Measurements from ENCODE around the gene VAV3.

The VAV3 gene

GRCh38 chr1:107941123-107941522 is 23.9 kb downstream of the VAV3 start:
- TF ChIP-seq CTCF (IDR thresholded peaks at IDR 0.05; ENCODE audit: control extremely low read depth, extremely low read depth, low read depth, missing control alignments): no peak
- ChIA-PET CTCF (no interaction called here), POLR2A (no interaction called here)

DNA sequence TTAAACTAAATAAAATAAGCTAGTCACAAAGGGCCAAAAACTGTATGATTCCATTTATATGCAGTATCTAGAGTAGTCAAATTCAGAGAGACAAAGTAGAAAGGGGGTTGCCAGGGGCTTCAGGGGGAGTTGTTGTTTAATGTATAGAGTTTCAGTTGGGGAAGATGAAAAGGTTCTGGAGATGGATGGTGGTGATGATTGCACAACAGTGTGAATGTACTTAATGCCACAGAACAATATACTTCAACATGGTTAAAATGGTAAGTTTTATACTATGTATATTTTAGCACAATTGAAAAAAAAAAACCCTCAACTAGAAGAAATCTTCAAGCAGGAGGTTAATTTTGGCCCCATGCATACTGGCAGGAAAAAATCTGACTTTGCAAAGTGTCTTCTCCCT is 24.3 kb downstream of the VAV3 start:
- POLR2A ChIA-PET: no interaction called here
- no peak for DNase-seq (ENCODE audit: extremely low spot score)
- TF ChIP-seq CTCF (IDR thresholded peaks at IDR 0.05; ENCODE audit: control extremely low read depth, extremely low read depth, low read depth, missing control alignments): no peak
- CTCF ChIA-PET: interaction anchor here (0.8 to 1.3 kb wide), 4 partner anchors 8 to 158 kb away, joined by 3 to 7 read pairs (median 3); no protein-coding TSS in a partner anchor

More at GRCh38 chr1:107941123-107941522, 23.9 kb downstream of the VAV3 start:
- DNase-seq (ENCODE audit: extremely low spot score): no peak

DNA sequence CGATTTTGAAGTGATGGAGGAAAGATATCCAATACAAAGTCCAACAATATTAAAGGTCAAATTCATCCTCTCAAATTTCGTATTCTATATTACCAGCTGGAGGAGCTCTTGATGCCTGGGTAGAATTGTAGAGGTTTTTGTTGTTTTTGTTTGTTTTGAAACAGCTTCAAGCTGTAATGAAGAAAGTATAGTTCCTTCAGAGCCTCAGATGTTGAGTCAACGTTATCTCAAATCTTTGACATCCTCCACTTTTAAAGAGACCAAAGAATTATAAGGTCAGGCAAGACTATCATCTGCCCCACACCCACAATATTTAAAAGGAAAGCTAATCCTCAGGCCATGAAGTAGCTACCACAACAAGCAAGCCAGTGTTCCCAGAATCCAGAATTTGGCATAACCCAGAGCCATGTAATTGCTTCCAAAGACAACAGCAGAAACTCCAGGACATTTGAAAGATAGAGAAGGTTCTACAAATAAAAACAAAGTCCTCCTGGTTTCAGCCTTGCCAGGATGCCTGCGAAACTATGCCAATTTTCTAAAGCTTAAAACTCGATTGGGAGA is 24.9 kb downstream of the VAV3 start:
- POLR2A ChIA-PET: no interaction called here
- CTCF ChIA-PET: interaction anchor here (0.8 to 1.3 kb wide), 4 partner anchors 9 to 158 kb away, joined by 3 to 7 read pairs (median 3); no protein-coding TSS in a partner anchor
- no peak for TF ChIP-seq CTCF (IDR thresholded peaks at IDR 0.05; ENCODE audit: control extremely low read depth, extremely low read depth, low read depth, missing control alignments)
- DNase-seq (ENCODE audit: extremely low spot score): no peak

DNA sequence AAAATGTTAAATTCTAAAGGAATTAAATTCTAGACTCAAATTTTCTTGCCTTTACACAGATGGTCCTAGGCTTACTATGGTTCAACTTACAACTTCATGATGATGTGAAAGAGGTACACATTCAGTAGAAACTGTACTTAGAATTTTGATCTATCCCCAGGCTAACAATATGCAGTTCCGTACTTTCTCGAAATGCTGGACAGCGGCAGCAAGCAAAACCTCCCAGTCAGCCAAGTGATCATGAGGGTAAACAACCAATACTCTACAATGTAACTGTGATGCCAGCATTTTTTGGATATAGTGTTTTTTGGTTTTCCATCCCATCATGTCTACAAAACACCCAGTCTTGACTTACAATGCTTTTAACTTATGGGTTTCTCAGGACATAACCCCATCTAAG is 25.7 kb downstream of the VAV3 start:
- ChIA-PET CTCF (no interaction called here), POLR2A (no interaction called here)
- no peak for DNase-seq (ENCODE audit: extremely low spot score)
- TF ChIP-seq CTCF (IDR thresholded peaks at IDR 0.05; ENCODE audit: control extremely low read depth, extremely low read depth, low read depth, missing control alignments): no peak

- ChIA-PET POLR2A (no interaction called here), CTCF (interaction anchor here (1.2 kb wide), 1 partner anchor 8 kb away, joined by 4 read pairs; no protein-coding TSS in a partner anchor)
- TF ChIP-seq CTCF (IDR thresholded peaks at IDR 0.05; ENCODE audit: control extremely low read depth, extremely low read depth, low read depth, missing control alignments): no peak
- DNase-seq (ENCODE audit: extremely low spot score): peak; percentile 20
Observed at GRCh38 chr1:107936498-107937481, 28.2 kb downstream of the VAV3 start.

GRCh38 chr1:107935396-107936064 is 29.4 kb downstream of the VAV3 start:
- DNase-seq (ENCODE audit: extremely low spot score): peak; percentile 34
- TF ChIP-seq CTCF (IDR thresholded peaks at IDR 0.05; ENCODE audit: control extremely low read depth, extremely low read depth, low read depth, missing control alignments): no peak
- POLR2A ChIA-PET: no interaction called here
- CTCF ChIA-PET: no interaction called here

Data from GM10248 (cell line).